Endothelial cell of umbilical vein (primary cell): ENCODE results near the gene EGFL7.

ENCODE experiments used
- CTCF ChIP-seq, 2 donors: IDR thresholded peaks; 1 replicate in 1 of 2; 2 replicates in 1 of 2; pipeline ENCODE4 v1.5.1; 2011; ENCODE audit warnings: low read length in 2 of 2, mild to moderate bottlenecking in 2 of 2, moderate library complexity in 2 of 2, control low read depth in 1 of 2, inconsistent platforms in 1 of 2, low read depth in 1 of 2; ENCODE audit not compliant: insufficient read depth in 1 of 2; ENCODE audit errors: extremely low read depth in 1 of 2
- EZH2 ChIP-seq: IDR thresholded peaks from 2 replicates; pipeline ENCODE4 v1.6.1; 2012; ENCODE audit warnings: borderline replicate concordance, low read depth, mild to moderate bottlenecking, moderate library complexity, low read length, inconsistent platforms; ENCODE audit not compliant: severe bottlenecking
- FOS ChIP-seq: IDR thresholded peaks from 2 replicates; pipeline ENCODE4 v1.6.1; 2011; ENCODE audit warnings: mild to moderate bottlenecking, low read length, moderate library complexity, borderline replicate concordance; ENCODE audit not compliant: insufficient read depth
- GATA2 ChIP-seq: IDR thresholded peaks from 2 replicates; pipeline ENCODE4 v1.7.0; 2011; ENCODE audit warnings: low read depth, mild to moderate bottlenecking, moderate library complexity, mixed read lengths, low read length; ENCODE audit not compliant: insufficient read length, insufficient read depth
- JUN ChIP-seq: IDR thresholded peaks from 2 replicates; pipeline ENCODE4 v1.6.1; 2011; ENCODE audit warnings: borderline replicate concordance, low read depth; ENCODE audit not compliant: insufficient read length, insufficient read depth
- MAX ChIP-seq: IDR thresholded peaks from 2 replicates; pipeline ENCODE4 v1.6.1; 2011; ENCODE audit not compliant: insufficient read depth, insufficient read length
- MYC ChIP-seq: IDR thresholded peaks from one replicate; pipeline ENCODE4 v1.6.1; 2011; ENCODE audit warnings: mild to moderate bottlenecking, low read depth, low read length
- POLR2A ChIP-seq: IDR thresholded peaks from 2 replicates; pipeline ENCODE4 v1.6.1; 2012; ENCODE audit warnings: low read depth, mild to moderate bottlenecking, control low read depth, low read length
- POLR2AphosphoS5 ChIP-seq: IDR thresholded peaks from 2 replicates; pipeline ENCODE4 v1.6.1; 2012; ENCODE audit warnings: low read depth, mild to moderate bottlenecking, control low read depth, low read length, moderate library complexity; ENCODE audit not compliant: insufficient read depth

DNA sequence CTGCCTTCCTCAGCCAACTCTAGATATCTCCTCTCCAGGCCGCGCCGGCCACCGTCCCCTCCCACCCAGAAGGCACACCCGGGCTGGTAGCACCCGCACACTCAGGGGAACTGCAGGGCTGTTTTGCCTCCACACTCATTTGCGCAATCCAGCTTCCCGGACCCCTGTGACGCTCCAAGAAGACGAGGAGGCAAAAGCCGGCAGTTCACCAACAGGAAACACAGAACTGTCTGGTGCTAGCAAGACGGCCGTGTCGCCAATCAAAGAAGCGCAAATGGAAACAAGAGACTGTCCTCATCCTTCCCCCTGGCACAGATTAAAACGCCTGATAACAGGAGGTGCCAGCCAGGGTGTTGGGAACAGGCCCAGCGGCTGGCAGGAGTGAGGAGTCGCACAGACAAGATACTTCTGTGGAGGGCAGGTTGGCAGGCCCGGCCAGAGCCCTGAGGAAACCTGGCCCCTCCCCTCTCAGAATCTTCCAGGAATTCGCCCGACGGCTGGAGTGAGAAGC, 16.8 kb downstream of the EGFL7 start:
- TF ChIP-seq CTCF (IDR thresholded peaks at IDR 0.05; ENCODE audit: extremely low read depth in 1 of 2, insufficient read depth in 1 of 2, low read depth in 1 of 2, low read length in 2 of 2), result no peak
- no peak for TF ChIP-seq POLR2AphosphoS5
- TF ChIP-seq MAX, result no peak
- TF ChIP-seq POLR2A, result no peak
- no peak for TF ChIP-seq GATA2
- TF ChIP-seq EZH2, result no peak
- no peak for TF ChIP-seq JUN
- TF ChIP-seq MYC, result no peak
- TF ChIP-seq FOS, result no peak
